HG02973 (cell line): Measurements from ENCODE around the gene FAM3C.
"Not testable (repeated sequence)": the region's sequence is repeated elsewhere in the genome, so short reads cannot be mapped to it uniquely, and the experiment has no call there.

ENCODE experiments used
- ATAC-seq: cut with Tn5 transposase; IDR thresholded peaks from one replicate; pipeline ENCODE4 v1.9.1; 2021; ENCODE audit warnings: moderate library complexity; ENCODE audit not compliant: unreplicated experiment

Gene FAM3C

GRCh38 chr7:121395961-121396757, at the start of gene FAM3C:
Gene FAM3C, minus strand, starts transcription at chr7:121396308. Its CDS starts 13,339 bp downstream, at chr7:121382969.
- peak; percentile 71 for ATAC-seq

GRCh38 chr7:121442845-121443244, 46.7 kb upstream of the FAM3C start:
- no peak for ATAC-seq

- no peak for ATAC-seq
Measured at GRCh38 chr7:121440857-121441503, 44.9 kb upstream of the FAM3C start.

- peak; percentile 41 for ATAC-seq
Measured at GRCh38 chr7:121438043-121438955, 42.2 kb upstream of the FAM3C start.

GRCh38 chr7:121437470-121437869, 41.4 kb upstream of the FAM3C start:
- no peak for ATAC-seq

- no peak for ATAC-seq
Measured at GRCh38 chr7:121436688-121437087, 40.6 kb upstream of the FAM3C start.

GRCh38 chr7:121436136-121436535, 40.0 kb upstream of the FAM3C start:
- no peak for ATAC-seq

GRCh38 chr7:121433775-121434174, 37.7 kb upstream of the FAM3C start:
- peak; percentile 66 for ATAC-seq

GRCh38 chr7:121432486-121432885, 36.4 kb upstream of the FAM3C start:
- peak; percentile 69 for ATAC-seq

GRCh38 chr7:121431996-121432395, 35.9 kb upstream of the FAM3C start:
- no peak for ATAC-seq

- ATAC-seq = no peak
Measured at GRCh38 chr7:121431389-121431995, 35.4 kb upstream of the FAM3C start.

- ATAC-seq = no peak
Measured at GRCh38 chr7:121430558-121430957, 34.5 kb upstream of the FAM3C start.

- no peak for ATAC-seq
Measured at GRCh38 chr7:121429798-121430197, 33.7 kb upstream of the FAM3C start.

GRCh38 chr7:121428855-121429489, 32.9 kb upstream of the FAM3C start:
- no peak for ATAC-seq

GRCh38 chr7:121421743-121422142, 25.6 kb upstream of the FAM3C start:
- ATAC-seq = not testable (repeated sequence)

- ATAC-seq = no peak
Measured at GRCh38 chr7:121420976-121421375, 24.9 kb upstream of the FAM3C start.

- ATAC-seq = no peak
Measured at GRCh38 chr7:121419201-121420148, 23.4 kb upstream of the FAM3C start.

- ATAC-seq = no peak
Measured at GRCh38 chr7:121416533-121416932, 20.4 kb upstream of the FAM3C start.

GRCh38 chr7:121414436-121414835, 18.3 kb upstream of the FAM3C start:
- no peak for ATAC-seq
